ENCODE measurements around the gene LGALS4.
"Not testable (repeated sequence)": the region's sequence is repeated elsewhere in the genome, so short reads cannot be mapped to it uniquely, and the experiment has no call there.

The LGALS4 gene

GRCh38 chr19:38812841-38813320 lies at the start of gene LGALS4:
TSS of gene LGALS4 (minus strand) at chr19:38812945. CDS start at chr19:38812886, 59 bp downstream.
- DNase-seq: no peak

GRCh38 chr19:38861368-38861767 lies 48.6 kb upstream of the LGALS4 start:
- DNase-seq: no peak

- DNase-seq: not testable (repeated sequence)
These were observed 47.0 kb upstream of the LGALS4 start for GRCh38 chr19:38859631-38860204.

- no peak for DNase-seq
These were observed 44.1 kb upstream of the LGALS4 start for GRCh38 chr19:38856813-38857212.

GRCh38 chr19:38855751-38856150 lies 43.0 kb upstream of the LGALS4 start:
- DNase-seq: not testable (repeated sequence)

- DNase-seq: not testable (repeated sequence)
These were observed 42.2 kb upstream of the LGALS4 start for GRCh38 chr19:38854961-38855360.

GRCh38 chr19:38853214-38853613 lies 40.5 kb upstream of the LGALS4 start:
- DNase-seq: no peak

GRCh38 chr19:38852231-38853044 lies 39.7 kb upstream of the LGALS4 start:
- peak; percentile 49 to 58 for DNase-seq

- peak; percentile 84 to 88 for DNase-seq
These were observed 39.0 kb upstream of the LGALS4 start for GRCh38 chr19:38851622-38852230.

GRCh38 chr19:38850976-38851621 lies 38.4 kb upstream of the LGALS4 start:
- no peak for DNase-seq

GRCh38 chr19:38850436-38850975 lies 37.8 kb upstream of the LGALS4 start:
- no peak for DNase-seq

GRCh38 chr19:38849860-38850435 lies 37.2 kb upstream of the LGALS4 start, which contains the start of gene HNRNPL:
TSS of gene HNRNPL (minus strand) at chr19:38849986. CDS start at chr19:38849966, 20 bp downstream.
- peak; percentile 98 to 99 for DNase-seq

- DNase-seq: peak; percentile 97 to 98
These were observed 36.6 kb upstream of the LGALS4 start for GRCh38 chr19:38849147-38849859.

- no peak for DNase-seq
These were observed 35.8 kb upstream of the LGALS4 start for GRCh38 chr19:38848299-38849146.

GRCh38 chr19:38846097-38846496 lies 33.4 kb upstream of the LGALS4 start:
- DNase-seq: no peak

- no peak for DNase-seq
These were observed 32.8 kb upstream of the LGALS4 start for GRCh38 chr19:38845374-38846024.

- no peak for DNase-seq
These were observed 31.4 kb upstream of the LGALS4 start for GRCh38 chr19:38844093-38844686.

GRCh38 chr19:38843175-38843758 lies 30.5 kb upstream of the LGALS4 start:
- no peak for DNase-seq

GRCh38 chr19:38842439-38843174 lies 29.9 kb upstream of the LGALS4 start:
- DNase-seq: peak; percentile 44 to 48
